ENCODE data around the gene TRPM2. TPM values are rescaled to one million over a fixed set of nuclear protein-coding genes. Genes with fewer than 3 reads are reported as not detected.

The TRPM2 gene
- polyA plus RNA-seq, 4 donors: 0.92 to 1.2 (median 1.1) TPM

DNA sequence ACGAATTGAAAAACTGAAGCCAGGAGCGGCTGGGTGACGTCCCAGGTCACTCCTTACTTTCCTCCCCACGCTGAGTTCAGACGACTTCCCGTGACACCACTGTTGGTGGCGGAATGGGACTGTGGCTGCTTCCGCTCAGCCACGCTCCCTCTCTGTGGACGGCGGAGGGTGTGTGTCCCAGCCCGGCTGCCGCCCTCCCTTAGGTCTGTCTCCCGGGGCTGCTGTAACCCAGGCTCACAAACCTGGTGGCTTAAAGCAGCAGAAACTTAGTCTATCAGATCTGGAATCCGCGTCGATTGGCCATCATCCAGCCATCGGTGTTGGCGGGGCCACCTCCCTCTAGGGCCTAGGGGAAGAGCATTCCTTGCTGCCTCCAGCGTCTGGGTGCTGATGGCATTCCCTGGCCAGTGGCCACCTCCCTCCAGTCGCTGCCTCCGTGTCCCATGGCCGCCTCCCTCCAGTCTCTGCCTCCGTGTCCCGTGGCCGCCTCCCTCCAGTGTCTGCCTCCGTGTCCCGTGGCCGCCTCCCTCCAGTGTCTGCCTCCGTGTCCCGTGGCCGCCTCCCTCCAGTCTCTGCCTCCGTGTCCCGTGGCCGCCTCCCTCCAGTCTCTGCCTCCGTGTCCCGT is 17.5 kb downstream of the TRPM2 start:
- DNase-seq (ENCODE audit: low read depth in 4 of 4, low spot score in 2 of 4): no peak

DNA sequence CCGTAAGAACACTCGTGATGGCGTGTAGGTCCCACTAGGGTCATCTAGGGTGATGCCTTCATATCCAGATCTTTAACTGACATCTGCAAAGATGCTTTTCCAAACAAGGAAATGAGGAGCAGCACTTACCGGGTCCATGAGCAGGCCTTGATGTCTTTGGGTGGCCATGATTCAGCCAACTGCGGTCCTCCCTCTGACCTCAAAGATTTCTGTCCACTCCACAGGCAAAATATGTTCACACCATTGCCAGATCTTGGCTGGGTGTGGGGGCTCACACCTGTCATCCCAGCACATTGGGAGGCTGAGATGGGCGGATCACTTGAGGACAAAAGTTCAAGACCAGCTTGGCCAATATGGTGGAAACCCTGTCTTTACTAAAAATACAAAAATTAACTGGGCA is 18.2 kb downstream of the TRPM2 start:
- no peak for DNase-seq (ENCODE audit: low read depth in 4 of 4, low spot score in 2 of 4)

DNA sequence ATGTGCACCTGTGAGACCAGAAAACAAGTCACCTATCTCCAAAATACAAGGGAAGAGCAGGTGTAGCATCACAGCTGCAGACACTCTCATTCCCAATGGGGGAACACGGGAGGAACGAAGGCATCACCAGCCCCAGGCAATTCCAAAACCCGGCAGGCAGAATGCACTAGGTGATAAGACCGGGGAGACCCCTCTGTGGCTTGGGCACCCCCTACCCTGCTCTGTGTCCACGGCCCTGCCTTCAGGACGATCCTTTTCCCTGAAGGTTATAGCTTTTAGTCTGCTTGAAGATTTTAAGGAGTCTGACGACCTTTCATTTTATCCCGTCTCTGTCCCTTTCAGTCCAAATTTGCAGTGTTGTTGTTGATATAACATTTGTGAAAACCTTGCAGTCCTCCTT is 19.2 kb downstream of the TRPM2 start:
- no peak for DNase-seq (ENCODE audit: low read depth in 4 of 4, low spot score in 2 of 4)

DNA sequence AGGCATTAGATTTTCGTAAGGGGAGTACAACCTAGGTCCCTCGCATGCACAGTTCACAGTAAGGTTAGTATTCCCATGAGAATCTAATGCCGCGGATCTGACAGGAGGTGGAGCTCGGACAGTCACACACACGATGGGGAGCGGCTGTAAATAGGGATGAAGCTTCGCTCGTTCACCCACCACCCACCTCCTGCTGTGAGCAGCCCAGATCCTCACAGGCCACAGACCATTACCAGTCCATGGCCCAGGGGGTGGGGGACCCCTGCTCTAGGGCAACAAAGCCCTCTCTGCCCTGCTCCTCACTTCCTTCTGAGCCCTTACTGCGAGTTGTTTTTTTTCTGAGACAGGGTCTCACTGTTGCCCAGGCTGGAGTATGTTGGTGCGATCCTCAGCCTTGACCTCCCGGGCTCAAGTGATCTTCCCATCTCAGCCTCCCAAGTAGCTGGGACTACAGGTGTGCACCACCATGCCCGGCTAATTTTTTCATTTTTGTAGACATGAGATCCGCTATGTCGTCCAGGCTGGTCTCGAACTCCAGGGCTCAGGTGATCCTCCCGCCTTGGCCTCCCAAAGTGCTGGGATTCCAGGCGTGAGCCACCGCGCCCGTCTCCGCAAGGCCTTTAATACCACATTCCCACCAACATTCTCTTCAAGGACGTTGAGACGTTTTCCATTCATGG is 21.3 kb downstream of the TRPM2 start:
- no peak for DNase-seq (ENCODE audit: low read depth in 4 of 4, low spot score in 2 of 4)

DNA sequence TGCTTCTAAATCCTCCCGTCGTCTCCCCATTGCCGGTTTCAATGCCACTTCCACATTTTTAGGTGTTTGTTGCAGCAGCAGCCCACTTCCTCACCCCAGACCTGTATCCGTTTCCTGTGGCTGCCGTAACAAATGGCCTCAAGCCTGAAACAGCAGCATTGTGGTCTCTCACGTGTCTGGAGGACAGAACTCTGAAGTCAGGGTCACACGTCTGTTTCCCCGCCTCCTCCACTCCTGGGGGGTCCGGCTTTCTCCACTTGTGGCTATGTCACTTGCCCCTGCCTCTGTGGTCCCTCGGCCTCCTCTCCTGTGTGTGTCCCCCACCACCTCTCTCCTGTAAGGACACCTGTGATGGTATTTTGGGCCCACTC is 21.8 kb downstream of the TRPM2 start:
- DNase-seq (ENCODE audit: low read depth in 4 of 4, low spot score in 2 of 4): no peak

DNA sequence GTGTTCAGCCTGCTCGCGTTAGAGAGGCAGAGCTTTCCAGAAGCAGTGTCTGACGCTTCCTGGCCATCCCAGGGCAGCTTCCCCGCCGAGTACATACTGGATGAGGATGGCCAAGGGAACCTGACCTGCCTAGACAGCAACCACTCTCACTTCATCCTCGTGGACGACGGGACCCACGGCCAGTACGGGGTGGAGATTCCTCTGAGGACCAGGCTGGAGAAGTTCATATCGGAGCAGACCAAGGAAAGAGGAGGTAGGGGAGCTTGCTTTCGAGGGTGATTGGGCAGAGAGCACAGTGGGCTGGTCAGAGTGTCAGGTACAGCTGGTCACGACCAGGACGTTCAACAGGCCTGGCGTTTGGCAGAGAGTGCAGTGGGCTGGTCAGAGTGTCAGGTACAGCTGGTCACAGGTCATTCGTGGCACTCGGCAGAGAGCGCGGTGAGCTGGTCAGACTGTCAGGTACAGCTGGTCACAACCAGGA is 22.4 kb downstream of the TRPM2 start:
- DNase-seq (ENCODE audit: low read depth in 4 of 4, low spot score in 2 of 4): no peak

DNA sequence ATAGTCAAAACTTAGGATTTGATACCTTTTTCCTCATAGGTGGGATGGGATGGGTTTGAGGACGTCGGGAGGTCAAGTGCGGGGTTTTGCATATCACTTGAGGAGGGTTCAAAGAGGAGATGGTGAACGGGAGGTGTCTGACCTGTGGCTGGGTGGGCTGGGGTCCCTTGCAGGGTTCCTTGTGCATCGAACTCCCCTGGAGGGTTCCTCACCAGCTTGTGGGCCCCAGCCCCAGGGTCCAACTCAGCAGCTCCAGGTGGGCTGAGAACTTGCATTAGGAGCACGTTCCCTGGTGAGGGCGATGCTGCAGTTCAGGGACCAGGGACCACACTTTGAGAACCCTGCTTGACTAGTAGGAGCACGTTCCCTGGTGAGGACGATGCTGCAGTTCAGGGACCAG is 23.2 kb downstream of the TRPM2 start:
- no peak for DNase-seq (ENCODE audit: low read depth in 4 of 4, low spot score in 2 of 4)

DNA sequence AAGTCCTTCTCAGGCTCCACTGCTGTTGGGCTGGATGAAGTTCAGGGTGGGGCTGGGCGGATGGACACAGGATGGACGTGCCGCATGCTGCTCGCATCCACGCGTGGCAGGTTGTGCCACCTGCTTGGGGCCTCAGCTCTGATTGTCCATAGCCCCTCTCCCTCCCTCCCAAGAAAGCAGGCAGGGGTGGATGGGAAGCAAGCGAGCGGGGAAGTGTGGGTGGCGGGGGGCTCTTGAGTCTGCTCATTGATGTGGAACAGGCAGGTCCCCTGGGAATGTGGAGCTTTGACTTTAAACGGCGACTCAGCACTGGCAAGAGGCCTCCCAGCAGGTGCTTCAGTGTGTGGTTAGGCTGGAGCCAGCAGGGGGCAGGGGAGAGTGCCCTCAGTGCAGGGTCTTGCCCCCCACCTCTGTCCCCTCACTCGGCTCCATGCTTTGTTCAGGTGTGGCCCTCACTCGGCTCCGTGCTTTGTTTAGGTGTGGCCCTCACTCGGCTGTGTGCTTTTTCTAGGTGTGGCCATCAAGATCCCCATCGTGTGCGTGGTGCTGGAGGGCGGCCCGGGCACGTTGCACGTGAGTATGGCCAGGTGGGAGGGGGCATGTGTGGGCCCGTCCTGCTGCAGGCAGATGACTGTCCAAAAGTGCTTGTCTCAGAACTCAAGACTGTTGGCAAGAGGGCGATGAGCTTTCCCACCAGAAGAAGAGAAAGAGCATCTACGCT is 23.9 kb downstream of the TRPM2 start:
- no peak for DNase-seq (ENCODE audit: low read depth in 4 of 4, low spot score in 2 of 4)

DNA sequence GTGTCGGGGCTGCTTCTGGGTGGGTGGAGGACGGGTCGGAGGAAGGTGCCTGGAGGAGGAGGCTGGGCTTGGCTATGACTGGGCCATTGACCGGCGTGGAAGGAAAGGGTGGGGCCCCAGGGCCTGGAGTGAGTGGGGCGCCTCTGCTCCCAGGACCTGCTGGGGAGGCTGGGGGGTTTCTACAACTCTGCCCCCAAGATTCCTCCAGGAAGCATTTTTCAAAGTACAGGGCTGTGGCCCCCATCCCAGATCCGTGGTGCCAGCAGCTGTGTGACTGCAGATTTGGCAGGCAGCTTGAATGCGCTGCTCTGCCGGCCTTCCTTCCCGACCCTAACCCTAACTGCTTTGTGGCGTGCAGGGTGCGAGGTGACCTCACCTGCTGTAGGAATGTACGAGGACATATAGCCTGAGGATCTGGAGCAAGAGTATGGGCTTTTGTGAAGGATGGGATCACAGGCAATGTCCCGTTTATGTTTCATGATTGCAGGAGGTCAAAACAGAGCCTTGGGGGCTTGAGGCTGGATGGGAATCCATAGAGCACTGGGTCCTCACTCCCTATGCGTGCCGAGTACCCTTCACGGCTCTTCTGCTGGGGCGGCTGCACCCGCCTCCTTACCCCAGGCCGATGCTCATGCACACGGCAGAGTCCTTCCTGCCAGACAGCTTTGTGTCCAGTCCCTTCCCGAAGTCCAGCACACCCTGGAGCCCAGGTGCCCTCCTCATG is 24.7 kb downstream of the TRPM2 start:
- no peak for DNase-seq (ENCODE audit: low read depth in 4 of 4, low spot score in 2 of 4)

DNA sequence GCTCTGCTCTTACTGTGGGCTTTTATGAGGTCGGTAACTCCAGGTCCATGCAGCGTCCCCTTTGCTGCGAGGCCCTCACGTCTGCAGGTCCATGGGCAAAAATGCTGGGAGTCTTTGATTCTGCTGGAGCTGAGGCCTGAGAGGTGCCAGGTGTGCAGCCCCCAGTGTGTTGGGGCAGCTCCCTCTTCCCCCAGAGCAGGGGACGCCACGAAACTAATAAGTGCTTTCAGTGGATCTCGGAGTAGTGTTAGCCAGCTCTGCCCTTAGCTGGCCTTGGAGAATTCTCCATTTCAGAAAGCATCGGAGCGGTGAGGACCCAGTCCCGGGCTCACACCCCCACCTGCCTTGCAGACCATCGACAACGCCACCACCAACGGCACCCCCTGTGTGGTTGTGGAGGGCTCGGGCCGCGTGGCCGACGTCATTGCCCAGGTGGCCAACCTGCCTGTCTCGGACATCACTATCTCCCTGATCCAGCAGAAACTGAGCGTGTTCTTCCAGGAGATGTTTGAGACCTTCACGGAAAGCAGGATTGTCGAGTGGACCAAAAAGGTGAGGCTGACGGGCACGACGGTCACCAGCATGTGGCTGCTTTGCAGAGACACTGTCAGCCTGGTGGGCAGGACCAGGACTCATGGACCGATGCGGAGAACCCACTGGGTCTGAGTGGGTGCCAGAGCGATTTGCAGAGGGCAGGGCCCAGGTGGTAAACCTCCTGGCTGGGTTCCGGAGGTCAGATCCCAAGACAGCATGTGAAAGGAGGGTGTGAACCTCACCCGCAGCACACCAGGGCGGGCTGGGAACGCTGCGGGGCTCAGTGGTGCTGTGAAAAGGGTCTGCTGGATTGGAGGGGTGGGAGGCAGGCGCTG is 25.5 kb downstream of the TRPM2 start:
- DNase-seq (ENCODE audit: low read depth in 4 of 4, low spot score in 2 of 4): no peak

DNA sequence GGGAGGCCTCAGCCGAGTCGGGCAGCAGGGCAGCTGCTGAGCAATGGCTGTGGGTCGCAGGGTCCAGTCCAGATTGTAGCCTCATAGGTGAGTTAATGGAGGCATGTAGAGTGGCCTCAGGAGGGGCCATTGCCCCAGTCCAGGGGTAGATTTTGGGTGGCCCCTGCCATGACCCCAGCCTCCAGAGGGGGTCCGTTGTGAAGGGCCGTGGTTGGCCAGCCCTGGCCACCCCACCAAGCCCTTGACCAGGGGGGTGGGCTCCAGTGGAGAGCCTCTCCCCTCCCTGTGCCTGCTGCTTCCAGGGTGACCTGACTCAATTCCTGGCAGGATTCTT is 26.1 kb downstream of the TRPM2 start:
- no peak for DNase-seq (ENCODE audit: low read depth in 4 of 4, low spot score in 2 of 4)

DNA sequence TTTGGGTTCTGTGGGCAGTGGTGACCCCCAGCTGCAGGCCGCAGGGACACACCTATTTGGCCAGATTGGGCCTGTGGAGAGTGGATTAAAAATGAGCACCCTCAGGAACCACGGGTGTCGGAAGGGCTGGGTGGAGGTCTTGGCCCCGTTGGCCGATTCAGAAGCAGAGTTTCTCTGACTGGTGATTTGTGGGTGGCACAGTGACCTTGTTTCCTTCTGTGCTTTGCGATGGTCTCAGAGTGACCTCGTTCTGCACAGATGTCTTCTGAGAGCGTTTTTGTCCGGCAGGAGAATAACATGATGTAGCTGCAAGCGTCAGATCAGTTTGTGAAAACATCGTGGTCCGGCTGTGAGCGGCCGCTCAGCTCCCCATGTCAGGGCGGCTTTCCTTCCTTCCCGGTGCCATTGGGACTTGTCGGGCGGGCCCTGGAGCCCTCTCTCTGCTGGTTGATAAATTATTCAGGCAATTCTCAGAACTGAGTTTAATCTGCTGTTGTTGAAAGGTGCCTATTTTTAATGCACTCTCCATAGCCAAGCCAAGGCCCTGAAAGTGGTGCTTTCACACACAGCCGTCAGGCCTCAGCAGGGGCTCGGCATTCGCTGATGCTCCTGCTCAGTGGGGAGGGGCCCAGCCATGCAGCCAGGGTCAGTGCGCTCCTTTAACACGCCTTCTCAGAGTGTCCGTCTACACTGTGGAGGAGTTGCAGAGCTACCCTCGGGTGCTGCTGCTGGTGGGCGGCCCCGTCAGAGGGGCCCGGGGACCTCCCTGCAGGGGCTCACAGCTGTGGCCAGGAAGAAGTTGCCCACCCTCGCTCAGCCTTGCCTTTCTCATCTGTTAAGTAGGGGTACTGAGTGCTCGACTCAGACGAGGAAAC is 26.8 kb downstream of the TRPM2 start:
- DNase-seq (ENCODE audit: low read depth in 4 of 4, low spot score in 2 of 4): no peak

DNA sequence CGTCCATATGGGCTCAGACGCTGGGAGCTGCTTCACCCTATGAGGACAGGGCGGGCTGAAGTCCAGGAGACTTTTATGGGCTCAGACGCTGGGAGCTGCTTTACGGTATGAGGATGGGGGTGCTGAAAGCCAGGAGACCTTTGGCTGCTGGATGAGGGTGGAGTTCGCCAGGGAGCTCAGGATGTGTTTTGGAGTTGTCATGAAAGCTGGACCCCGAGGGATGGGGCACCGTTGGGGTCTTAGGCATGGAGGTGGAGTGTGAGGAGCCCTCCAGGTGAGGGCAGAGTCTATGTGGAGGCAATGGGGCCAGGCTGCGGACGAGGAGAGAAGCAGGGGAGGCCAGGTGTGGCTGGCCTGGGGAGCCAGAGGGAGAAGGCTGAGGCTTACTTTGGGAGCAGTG is 27.5 kb downstream of the TRPM2 start:
- DNase-seq (ENCODE audit: low read depth in 4 of 4, low spot score in 2 of 4): no peak

DNA sequence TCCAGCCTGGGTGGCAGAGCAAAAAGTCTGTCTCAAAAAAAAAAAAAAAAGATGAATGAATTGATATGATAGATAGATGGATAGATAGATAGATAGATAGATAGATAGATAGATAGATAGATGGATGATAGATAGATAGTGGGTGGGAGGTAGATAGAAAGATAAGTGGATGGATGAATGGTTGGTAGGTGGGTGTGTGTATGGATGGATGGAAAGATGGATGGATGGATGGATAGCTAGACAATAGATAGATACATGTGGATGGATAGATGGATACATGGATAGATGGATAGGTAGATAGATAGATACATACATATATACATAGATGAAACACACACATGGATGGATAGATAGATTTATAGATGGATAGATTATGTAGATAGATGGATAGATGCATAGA is 28.5 kb downstream of the TRPM2 start:
- DNase-seq (ENCODE audit: low read depth in 4 of 4, low spot score in 2 of 4): no peak

DNA sequence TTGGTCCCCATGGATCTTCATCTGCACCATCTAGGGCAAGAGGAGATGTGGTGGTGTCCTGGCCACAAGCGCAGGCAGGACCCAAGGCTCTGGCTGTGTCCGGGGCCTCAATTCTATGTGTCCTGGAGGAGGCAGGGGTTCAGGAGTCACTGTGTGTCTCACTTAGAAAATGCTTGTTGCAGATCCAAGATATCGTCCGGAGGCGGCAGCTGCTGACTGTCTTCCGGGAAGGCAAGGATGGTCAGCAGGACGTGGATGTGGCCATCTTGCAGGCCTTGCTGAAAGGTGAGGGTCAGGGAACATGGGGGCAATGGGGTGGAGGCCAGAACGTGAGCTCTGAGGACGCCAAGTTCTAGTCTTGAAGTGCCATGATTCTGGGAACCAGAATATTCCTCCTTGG is 29.1 kb downstream of the TRPM2 start:
- DNase-seq (ENCODE audit: low read depth in 4 of 4, low spot score in 2 of 4): no peak

DNA sequence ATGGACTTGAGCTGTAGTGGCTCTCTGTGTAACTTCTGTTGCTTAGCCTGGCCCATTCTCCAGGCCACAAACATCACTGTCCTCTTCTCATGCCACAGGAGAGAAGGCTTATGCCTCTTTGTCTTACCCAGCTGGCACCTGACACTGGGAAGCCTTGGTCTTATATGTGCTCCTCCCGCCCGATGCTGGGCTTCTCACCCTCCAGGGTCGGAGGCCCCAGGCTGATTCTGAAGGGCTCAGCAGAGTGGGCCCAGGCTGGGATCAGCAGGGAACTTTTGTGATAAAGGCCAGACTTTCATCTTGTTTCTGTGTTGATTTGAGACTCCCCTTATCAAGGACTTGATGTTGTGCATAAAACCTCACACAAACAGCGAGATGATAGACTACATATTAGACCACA is 29.8 kb downstream of the TRPM2 start:
- no peak for DNase-seq (ENCODE audit: low read depth in 4 of 4, low spot score in 2 of 4)

DNA sequence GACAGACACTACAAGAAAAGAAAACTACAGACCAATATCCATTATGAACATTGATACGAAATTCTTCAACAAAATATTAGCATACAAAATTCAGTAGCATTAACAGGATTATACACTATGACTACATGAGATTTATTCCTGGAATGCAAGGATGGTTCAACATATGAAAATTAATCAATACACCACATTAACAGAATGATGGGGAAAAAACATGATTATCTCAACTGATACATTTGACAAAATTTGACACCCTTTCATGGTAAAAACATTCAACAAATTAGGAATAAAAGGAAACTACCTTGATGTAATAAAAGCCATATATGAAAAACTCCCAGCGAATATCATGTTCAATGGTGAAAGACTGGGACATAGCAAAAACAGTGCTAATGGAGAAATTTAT is 31.5 kb downstream of the TRPM2 start:
- DNase-seq (ENCODE audit: low read depth in 4 of 4, low spot score in 2 of 4): no peak

DNA sequence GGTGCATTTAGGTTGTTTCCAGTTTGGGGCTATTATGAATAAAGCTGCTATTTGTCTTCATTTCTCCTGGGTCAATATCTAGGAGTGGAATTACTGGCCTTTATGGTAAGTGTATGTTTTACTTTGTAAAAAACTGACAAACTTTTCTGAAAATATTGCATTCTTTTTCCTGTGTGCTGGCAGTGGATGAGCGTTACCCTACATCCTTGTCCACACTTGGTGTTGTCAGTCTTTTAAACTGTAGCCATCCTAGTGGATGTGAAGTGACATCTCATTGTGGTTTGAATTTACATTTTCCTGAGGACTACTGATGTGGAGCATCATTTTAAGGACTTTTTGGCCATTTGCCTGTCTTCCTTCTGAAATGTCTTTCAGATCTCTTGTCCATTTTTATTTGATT is 35.9 kb downstream of the TRPM2 start:
- no peak for DNase-seq (ENCODE audit: low read depth in 4 of 4, low spot score in 2 of 4)

DNA sequence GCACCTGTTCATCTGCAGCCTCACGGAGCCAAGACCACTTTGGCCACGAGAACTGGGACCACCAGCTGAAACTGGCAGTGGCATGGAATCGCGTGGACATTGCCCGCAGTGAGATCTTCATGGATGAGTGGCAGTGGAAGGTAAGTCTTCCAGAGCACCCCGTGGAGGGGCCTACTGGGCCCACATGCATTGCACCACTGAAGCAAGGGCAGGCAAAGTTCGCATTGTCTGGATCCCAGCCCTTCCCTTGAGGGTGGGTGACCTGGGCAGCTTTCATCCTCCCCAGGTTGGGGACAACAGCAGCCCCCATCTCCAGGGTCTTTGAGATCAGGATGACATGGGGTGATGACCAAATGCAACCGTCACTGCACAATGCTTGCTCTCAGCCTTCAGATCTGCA is 37.5 kb downstream of the TRPM2 start:
- no peak for DNase-seq (ENCODE audit: low read depth in 4 of 4, low spot score in 2 of 4)
